Measurements from ENCODE around the gene NARS2.

NARS2 gene

GRCh38 chr11:78415338-78415737 lies 159.3 kb downstream of the NARS2 start:
- DNase-seq (ENCODE audit: low read depth in 2 of 2), result no peak

DNA sequence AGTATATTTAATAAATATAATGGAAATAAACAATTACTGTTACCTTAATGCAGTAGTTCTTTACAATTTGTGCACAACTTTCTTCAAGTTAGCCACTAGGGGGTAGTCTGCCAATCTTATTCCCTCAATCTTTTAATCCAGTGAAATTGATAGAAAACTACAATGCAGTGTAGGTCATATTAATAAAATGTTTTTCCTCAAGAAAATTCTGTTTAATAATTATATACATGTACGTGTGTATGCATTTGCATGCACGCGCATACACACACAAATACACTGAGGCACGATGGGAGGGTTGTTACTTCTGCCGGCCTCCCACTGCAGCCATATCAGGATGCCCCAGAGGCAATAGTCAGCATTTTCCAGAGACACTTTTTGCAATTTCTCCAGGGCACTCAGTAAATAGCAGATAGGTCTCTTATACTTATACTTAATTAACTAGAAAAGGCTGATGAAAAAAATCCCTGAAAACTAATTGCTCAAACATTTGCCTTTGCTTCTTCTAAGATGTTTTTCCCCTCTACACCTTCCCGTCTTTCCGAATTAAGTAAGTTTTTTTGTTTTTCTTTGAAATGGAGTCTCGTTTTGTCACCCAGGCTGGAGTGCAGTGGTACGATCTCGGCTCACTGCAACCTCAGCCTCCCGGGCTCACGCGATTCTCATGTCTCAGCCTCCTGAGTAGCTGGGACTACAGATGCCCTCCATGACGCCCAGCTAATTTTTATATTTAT lies 160.2 kb downstream of the NARS2 start:
- DNase-seq (ENCODE audit: low read depth in 2 of 2), result no peak

DNA sequence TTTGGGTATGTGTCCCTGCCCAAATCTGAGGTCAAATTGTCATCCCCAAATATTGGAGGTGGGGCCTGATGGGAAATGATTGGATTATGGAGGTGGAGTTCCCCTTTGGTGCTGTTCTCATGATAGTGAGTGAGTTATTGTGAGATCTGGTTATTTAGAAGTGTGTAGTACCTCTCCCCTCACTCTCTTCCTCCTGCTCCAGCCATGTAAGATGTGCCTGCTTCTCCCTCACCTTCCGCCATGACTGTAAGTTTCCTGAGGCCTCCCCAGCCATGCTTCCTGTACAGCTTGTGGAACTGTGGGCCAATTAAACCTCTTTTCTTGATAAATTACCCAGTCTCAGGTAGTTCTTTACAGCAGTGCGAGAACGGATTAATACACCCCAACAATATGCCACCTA lies 166.0 kb downstream of the NARS2 start:
- no peak for DNase-seq (ENCODE audit: low read depth in 2 of 2)

- DNase-seq (ENCODE audit: low read depth in 2 of 2), result no peak
Measured at GRCh38 chr11:78406568-78407196, 168.0 kb downstream of the NARS2 start.

GRCh38 chr11:78405805-78406204 lies 168.9 kb downstream of the NARS2 start:
- DNase-seq (ENCODE audit: low read depth in 2 of 2), result no peak

DNA sequence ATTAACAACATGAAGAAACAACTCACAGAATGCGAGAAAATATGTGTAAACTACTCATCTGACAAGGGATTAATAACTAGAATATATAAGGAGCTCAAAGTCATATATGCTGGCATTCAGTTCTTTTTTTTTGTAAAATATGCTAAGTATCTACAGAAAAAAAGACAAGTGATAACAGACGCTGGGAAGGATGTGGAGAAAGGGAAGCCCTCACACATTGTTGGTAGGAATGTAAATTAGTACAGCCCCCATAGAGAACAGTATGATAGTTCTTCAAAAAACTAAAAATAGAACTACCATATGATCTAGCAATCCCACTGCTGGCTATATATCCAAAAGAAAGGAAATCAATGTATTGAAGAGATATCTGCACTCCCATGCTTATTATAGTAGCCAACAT lies 170.9 kb downstream of the NARS2 start:
- DNase-seq (ENCODE audit: low read depth in 2 of 2), result no peak

DNA sequence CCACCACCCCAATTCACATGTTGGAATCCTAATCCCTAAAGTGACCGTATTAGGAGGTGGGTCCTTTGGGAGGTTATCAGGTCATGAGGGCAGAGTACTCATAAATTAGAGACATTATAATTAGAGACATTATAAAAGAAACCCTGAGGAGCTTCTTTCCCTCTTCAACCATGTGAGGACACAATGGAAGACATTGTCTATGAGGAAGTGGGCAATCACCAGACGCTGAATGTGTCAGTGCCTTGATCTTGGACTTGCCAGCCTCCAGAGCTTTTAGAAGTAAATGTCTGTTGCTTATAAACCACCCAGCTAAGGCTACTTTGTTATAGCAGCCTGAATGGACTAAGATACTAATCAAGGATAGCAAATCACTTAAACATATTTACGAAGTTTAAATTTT lies 171.8 kb downstream of the NARS2 start:
- DNase-seq (ENCODE audit: low read depth in 2 of 2), result no peak

DNA sequence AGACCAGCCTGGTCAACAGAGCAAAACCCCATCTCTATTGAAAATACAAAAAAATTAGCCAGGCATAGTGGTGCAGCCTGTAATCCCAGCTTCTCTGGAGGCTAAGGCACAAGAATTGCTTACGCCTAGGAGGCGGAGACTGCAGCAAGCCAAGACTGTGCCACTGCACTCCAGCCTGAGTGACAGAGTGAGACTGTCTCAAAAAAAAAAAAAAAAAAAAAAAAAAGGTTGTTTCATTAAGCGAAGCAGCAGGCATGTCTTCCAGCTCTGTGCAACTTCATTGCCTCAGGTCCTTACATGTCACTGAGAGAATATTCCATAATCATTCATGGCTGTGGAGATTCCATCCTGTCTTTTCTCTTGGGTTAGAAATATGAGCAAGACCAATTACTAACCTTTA lies 174.0 kb downstream of the NARS2 start:
- no peak for DNase-seq (ENCODE audit: low read depth in 2 of 2)

GRCh38 chr11:78400116-78400515 lies 174.5 kb downstream of the NARS2 start:
- no peak for DNase-seq (ENCODE audit: low read depth in 2 of 2)

DNA sequence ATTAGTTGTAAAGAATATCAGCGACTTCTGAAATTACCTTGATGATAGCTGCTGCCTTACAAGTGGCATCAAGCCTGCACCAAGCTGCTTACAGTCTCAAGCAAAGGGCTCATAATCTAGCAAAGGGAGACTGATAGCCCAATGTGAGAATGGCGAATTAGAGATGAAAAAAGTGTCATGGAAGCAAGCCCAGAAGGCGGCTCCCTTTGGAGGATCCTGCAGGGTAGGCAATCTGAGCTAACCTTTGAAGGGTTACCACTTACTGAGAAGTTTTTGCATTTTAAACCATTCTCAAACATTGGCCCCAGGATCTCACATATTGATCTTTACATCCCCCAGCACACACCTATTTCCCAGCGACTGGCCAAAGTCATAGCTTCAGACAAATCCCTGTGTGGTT lies 175.5 kb downstream of the NARS2 start:
- no peak for DNase-seq (ENCODE audit: low read depth in 2 of 2)

- DNase-seq (ENCODE audit: low read depth in 2 of 2), result no peak
Measured at GRCh38 chr11:78398715-78399114, 175.9 kb downstream of the NARS2 start.

DNA sequence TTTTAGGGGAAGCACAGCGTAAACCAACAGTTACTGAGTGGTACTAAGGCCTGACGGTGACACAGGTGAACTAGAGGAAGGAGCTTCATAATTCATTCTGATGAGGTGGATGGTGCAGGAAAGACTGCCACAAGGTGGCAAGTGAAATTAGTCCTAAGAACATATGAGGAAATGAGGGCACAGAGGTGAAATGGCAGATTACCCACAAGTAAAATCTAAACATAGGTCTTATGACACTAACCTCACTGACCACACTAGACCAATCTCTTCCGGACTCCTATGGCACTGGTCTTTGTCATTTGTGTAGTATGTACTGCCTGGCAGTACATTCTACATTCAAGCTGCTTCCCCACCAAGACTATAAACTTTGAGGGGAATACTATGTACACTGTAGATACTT lies 177.3 kb downstream of the NARS2 start:
- no peak for DNase-seq (ENCODE audit: low read depth in 2 of 2)

GRCh38 chr11:78395597-78395996 lies 179.1 kb downstream of the NARS2 start:
- DNase-seq (ENCODE audit: low read depth in 2 of 2), result no peak

DNA sequence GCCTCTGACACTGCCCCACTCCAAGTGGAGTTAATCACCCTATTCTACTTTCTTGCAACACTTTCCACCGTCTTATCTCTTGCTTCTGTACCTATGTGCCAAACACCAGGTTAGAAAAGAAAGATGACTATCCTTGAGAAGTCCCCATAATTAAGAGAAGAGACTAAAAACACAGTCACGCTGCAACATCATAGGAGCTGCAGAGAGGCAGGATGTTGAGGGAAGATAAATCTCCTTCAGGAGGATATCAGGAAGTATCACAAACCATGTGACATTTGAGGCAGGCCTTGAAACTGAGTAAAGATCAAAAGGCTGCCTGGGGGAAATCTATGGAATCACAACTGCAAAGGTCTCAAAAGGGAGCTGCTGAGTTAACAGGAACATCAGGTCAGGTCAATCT lies 181.8 kb downstream of the NARS2 start:
- no peak for DNase-seq (ENCODE audit: low read depth in 2 of 2)

- no peak for DNase-seq (ENCODE audit: low read depth in 2 of 2)
Measured at GRCh38 chr11:78391424-78391823, 183.2 kb downstream of the NARS2 start.

DNA sequence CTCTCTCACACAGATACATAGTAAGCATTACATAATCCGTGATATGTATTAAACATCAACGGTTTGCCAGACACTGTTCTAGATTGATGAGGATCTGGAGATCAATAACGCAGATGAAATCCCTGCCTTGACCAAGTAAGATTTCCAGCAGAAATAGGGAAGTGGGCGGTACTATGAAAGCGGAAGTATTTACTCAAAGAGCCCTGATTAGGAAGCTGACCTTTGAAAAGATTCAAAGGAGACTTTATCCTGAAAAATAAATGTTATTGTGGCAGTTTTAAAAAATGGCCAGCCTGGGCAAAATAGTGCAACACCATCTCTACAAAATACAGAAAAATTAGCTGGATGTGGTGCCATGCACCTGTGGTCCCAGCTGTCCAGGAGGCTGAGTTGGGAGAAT lies 183.9 kb downstream of the NARS2 start:
- no peak for DNase-seq (ENCODE audit: low read depth in 2 of 2)

DNA sequence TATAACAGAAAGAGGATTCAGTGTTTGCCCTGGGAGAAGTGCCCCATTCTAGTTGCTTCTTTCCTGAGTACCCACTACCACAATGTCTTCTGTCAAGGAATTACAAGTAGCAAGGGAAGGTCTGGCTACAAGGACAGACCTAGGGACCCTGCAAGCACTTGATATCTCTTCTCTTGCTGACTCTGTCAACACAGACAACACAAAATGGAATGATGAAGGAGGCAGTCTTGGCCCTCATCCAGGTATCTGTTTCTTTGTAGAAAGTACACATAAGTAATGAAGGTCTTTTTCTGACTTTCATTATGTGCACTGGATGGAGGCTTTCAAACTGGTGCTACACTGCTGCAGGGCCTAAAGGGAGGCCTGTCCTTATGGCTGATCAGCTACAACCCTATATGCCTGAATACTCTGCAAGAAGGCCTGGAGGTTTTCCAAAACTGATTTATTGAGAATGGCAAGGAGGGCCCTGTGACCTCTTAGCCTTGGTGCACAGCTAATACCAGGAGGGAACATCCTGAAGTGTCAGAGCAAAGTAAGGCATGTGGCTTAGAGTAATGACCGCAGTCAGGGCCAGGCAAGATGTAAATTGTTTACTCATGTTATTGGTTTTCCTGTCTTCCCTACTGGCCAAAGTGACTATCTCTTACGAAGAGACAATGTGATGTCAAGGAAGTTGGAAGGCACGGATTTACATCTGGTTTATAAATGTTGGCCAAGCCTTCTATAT lies 188.3 kb downstream of the NARS2 start:
- DNase-seq (ENCODE audit: low read depth in 2 of 2), result no peak

Measured in stimulated activated CD8-positive, alpha-beta memory T cell treated with anti-CD3 and anti-CD28 coated beads, Interleukin-2, amount 100 ng/mL, for 48 hours (primary cell).